ENCODE data around the gene TCAP.

- TF ChIP-seq EP300 (IDR thresholded peaks at IDR 0.05) (no peak), POLR2A (IDR thresholded peaks at IDR 0.05) (no peak)
Measured at GRCh38 chr17:39687101-39687545, 22.0 kb downstream of the TCAP start.

Measured in gastroesophageal sphincter (tissue), 2 donors.